Measurements from ENCODE around the gene IL17C.

Gene IL17C

DNA sequence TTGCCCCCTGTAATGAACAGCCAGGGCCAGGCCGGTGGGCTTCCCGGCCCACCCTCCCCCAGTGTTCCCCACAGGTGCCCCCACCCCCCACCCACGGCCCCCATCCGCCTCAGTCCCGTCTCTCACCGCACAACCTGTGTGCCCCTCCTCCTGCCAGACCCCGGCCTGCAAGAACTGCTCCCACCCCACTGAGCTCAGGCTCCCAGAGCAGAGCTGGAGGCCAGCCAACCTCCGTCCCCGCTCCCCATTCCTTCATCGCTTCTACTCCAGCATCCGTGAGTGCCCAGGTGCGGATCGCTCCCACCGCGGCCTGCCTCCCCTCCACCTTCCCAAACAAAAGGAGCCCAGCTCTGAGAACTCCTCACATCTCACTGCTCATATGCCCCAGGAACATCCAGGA lies 20.3 kb downstream of the IL17C start:
- Histone ChIP-seq H2AFZ (no peak overlapping the region), H3K4me2 (ENCODE audit: low read length) (no peak overlapping the region), H3K9me3 (ENCODE audit: control insufficient read depth, low read length) (no peaks in the 10 kb centered on the region), H3K4me3 (ENCODE audit: low read depth, low read length) (no peak overlapping the region), H3K27me3 (ENCODE audit: control insufficient read depth, insufficient read depth, low read length) (no peaks in the 10 kb centered on the region), H3K4me1 (no peaks in the 10 kb centered on the region), H3K79me2 (no peaks in the 10 kb centered on the region), H3K27ac (no peak overlapping the region), H3K9ac (no peak overlapping the region), H3K36me3 (ENCODE audit: control insufficient read depth, insufficient read depth, low read length) (no peaks in the 10 kb centered on the region)
- TF ChIP-seq, protein P1, sequence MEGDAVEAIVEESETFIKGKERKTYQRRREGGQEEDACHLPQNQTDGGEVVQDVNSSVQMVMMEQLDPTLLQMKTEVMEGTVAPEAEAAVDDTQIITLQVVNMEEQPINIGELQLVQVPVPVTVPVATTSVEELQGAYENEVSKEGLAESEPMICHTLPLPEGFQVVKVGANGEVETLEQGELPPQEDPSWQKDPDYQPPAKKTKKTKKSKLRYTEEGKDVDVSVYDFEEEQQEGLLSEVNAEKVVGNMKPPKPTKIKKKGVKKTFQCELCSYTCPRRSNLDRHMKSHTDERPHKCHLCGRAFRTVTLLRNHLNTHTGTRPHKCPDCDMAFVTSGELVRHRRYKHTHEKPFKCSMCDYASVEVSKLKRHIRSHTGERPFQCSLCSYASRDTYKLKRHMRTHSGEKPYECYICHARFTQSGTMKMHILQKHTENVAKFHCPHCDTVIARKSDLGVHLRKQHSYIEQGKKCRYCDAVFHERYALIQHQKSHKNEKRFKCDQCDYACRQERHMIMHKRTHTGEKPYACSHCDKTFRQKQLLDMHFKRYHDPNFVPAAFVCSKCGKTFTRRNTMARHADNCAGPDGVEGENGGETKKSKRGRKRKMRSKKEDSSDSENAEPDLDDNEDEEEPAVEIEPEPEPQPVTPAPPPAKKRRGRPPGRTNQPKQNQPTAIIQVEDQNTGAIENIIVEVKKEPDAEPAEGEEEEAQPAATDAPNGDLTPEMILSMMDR (IDR thresholded peaks at IDR 0.05) = no peak

DNA sequence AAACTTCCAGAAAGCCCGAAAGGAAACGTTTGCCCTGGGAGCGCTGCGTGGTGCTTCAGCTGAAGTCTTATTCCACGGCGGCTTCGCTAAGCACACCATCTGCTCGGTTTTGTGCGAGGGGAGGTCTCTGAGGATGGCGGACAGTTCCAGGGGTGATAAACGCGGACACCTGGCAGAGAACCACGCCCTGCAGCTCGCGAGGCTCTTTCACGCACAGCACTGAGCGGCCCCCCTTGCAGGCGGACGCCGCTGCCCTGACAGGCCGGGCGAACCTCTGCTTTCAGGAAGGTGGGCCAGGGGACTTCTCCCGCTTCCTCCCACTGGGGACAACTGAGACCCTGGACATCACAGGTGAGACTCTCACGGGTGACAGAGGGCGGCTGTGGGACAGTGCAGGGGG lies 20.8 kb downstream of the IL17C start:
- H3K4me1 ChIP-seq = peaks cover 3% of the 10 kb centered on the region
- TF ChIP-seq, protein P1 (IDR thresholded peaks at IDR 0.05) = no peak
- no peaks in the 10 kb centered on the region for H3K27me3 ChIP-seq (ENCODE audit: control insufficient read depth, insufficient read depth, low read length)
- H3K27ac ChIP-seq = no peak overlapping the region
- H3K4me3 ChIP-seq (ENCODE audit: low read depth, low read length) = no peak overlapping the region
- no peak overlapping the region for H2AFZ ChIP-seq
- no peaks in the 10 kb centered on the region for H3K36me3 ChIP-seq (ENCODE audit: control insufficient read depth, insufficient read depth, low read length)
- no peak overlapping the region for H3K4me2 ChIP-seq (ENCODE audit: low read length)
- no peaks in the 10 kb centered on the region for H3K9me3 ChIP-seq (ENCODE audit: control insufficient read depth, low read length)
- no peak overlapping the region for H3K9ac ChIP-seq
- no peaks in the 10 kb centered on the region for H3K79me2 ChIP-seq

DNA sequence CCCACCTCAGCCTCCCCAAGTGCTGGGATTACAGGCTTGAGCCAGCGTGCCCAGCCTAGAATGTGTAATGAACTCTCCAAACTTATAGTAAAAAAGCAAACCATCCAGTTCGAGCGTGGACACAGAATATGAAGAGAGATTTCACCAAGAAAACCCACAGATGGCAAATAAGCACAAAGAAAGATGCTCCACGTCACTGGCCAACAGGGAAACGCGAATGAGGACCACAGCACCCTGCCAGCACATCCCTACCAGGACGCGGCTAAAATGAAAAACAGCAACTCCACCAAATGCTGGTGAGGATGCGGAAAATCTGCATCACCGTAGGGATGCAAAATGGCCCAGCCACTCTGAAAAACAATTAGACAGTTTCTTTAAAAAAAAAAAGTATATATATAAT lies 23.1 kb downstream of the IL17C start:
- Histone ChIP-seq H2AFZ (no peak overlapping the region), H3K4me3 (ENCODE audit: low read depth, low read length) (no peak overlapping the region)
- TF ChIP-seq, protein P1 (IDR thresholded peaks at IDR 0.05) = no peak

DNA sequence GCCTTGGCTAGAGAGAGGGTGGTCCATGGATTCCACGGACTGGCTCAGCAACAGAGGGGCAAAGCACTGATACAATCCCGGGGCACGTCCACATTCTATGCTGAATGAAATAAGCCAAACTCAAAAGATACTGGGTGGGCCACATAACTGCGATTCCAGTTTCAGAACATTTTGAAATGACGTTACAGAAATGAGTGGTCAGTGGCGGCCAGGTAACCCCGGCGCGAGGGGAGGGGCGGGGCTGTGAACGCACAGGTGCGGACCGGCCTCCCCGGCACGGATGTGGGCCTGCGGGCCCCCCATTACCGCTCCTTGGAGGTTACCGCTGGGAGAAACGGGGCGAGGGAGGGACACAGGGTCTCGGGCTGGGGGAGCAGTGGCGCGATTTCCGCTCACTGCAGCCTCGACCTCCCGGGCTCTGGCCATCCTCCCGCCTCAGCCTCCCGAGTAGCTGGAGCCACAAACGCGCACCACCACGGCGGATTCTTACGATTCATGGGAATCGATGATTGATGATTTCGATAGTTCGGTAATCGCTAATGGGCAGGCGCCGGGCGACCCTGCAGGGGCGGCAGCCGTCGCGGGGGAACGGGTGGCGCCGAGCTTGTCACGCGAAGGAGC lies 24.0 kb downstream of the IL17C start:
- Histone ChIP-seq H2AFZ (peak overlapping the region; percentile 94), H3K36me3 (ENCODE audit: control insufficient read depth, insufficient read depth, low read length) (no peaks in the 10 kb centered on the region), H3K9ac (peak overlapping the region; percentile 14), H3K4me3 (ENCODE audit: low read depth, low read length) (peak overlapping the region; percentile 89), H3K4me1 (peaks cover 4% of the 10 kb centered on the region), H3K27ac (peak overlapping the region; percentile 55), H3K9me3 (ENCODE audit: control insufficient read depth, low read length) (no peaks in the 10 kb centered on the region), H3K27me3 (ENCODE audit: control insufficient read depth, insufficient read depth, low read length) (no peaks in the 10 kb centered on the region), H3K79me2 (no peaks in the 10 kb centered on the region), H3K4me2 (ENCODE audit: low read length) (peak overlapping the region; percentile 66)
- TF ChIP-seq, protein P1 (IDR thresholded peaks at IDR 0.05) = no peak

More for the DNA sequence above, 23.1 kb downstream of the IL17C start:
- H3K27me3 ChIP-seq (ENCODE audit: control insufficient read depth, insufficient read depth, low read length) = no peaks in the 10 kb centered on the region
- H3K4me1 ChIP-seq = peaks cover 4% of the 10 kb centered on the region
- H3K4me2 ChIP-seq (ENCODE audit: low read length) = no peak overlapping the region
- H3K27ac ChIP-seq = no peak overlapping the region
- no peaks in the 10 kb centered on the region for H3K36me3 ChIP-seq (ENCODE audit: control insufficient read depth, insufficient read depth, low read length)
- no peak overlapping the region for H3K9ac ChIP-seq
- no peaks in the 10 kb centered on the region for H3K79me2 ChIP-seq
- H3K9me3 ChIP-seq (ENCODE audit: control insufficient read depth, low read length) = no peaks in the 10 kb centered on the region

All from parathyroid adenoma (tissue), 2 donors.